ENCODE results near the gene ARMC7. TPM values are rescaled to one million over a fixed set of nuclear protein-coding genes. Genes with fewer than 3 reads are reported as not detected.

The ARMC7 gene
- total and polyA plus RNA-seq, 2 of the 4 experiments (the other 2 are of a cell fraction) = 1.8 to 6.9 TPM

- no peak for TF ChIP-seq MXI1 (IDR thresholded peaks at IDR 0.05; ENCODE audit: borderline replicate concordance, low read depth, low read length)
- no peak for TF ChIP-seq NFE2L2 (IDR thresholded peaks at IDR 0.05; ENCODE audit: low read depth, low read length)
- no peak for TF ChIP-seq MAFK (IDR thresholded peaks at IDR 0.05; ENCODE audit: low read depth, low read length)
- TF ChIP-seq RAD21 (IDR thresholded peaks at IDR 0.05; ENCODE audit: low read length) = no peak
- no peak for TF ChIP-seq POLR2A (IDR thresholded peaks at IDR 0.05; ENCODE audit: low read depth, low read length)
- TF ChIP-seq, protein P1, sequence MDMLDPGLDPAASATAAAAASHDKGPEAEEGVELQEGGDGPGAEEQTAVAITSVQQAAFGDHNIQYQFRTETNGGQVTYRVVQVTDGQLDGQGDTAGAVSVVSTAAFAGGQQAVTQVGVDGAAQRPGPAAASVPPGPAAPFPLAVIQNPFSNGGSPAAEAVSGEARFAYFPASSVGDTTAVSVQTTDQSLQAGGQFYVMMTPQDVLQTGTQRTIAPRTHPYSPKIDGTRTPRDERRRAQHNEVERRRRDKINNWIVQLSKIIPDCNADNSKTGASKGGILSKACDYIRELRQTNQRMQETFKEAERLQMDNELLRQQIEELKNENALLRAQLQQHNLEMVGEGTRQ (IDR thresholded peaks at IDR 0.05; ENCODE audit: low read depth, low read length) = no peak
- no peak for TF ChIP-seq MAZ (IDR thresholded peaks at IDR 0.05; ENCODE audit: borderline replicate concordance, low read depth, low read length)
Observed at GRCh38 chr17:75109046-75109406, 743 bp upstream of the ARMC7 start (continued).
